ENCODE results near the gene GSTCD.
"Not testable (repeated sequence)": the region's sequence is repeated elsewhere in the genome, so short reads cannot be mapped to it uniquely, and the experiment has no call there.

GSTCD gene, protein sequence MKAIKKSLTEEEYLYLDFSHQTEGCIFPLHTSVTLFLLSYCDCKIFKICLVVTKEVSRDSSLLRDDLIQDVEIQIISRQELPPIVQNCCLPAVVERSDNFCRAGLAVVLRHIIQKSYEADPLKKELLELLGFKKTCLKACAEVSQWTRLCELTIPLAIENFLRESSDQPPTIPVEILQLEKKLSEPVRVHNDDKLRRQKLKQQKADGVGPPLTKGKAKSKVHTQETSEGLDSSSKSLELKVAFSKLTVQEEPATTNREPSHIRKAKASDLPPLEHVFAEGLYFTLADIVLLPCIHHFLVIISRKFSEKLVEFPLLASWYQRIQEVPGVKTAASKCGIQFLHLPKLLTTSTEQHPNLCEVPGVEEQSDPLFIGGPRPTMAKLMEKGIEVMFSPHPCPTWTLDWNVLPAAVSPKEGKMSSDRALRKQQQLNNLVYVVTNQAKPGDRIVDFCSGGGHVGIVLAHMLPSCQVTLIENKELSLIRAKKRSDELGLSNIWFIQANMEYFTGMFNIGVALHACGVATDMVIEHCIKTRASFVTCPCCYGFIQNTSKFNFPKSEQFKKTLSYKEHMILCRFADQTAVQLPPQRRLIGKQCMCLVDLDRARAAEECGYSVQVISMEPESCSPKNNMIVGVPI

GRCh38 chr4:105708181-105709080, at the start of gene GSTCD, which contains the start of gene INTS12:
Gene GSTCD (plus strand): TSS chr4:105708784. CDS start chr4:105717614, 8,830 bp downstream.
Gene INTS12 (minus strand): TSS chr4:105708689. CDS start chr4:105700005, 8,684 bp downstream.
- DNase-seq (ENCODE audit: low read depth in 2 of 2): peak; percentile 70 to 81

GRCh38 chr4:105659190-105659589, 49.4 kb upstream of the GSTCD start:
- DNase-seq (ENCODE audit: low read depth in 2 of 2): no peak

GRCh38 chr4:105661028-105661427, 47.6 kb upstream of the GSTCD start:
- no peak for DNase-seq (ENCODE audit: low read depth in 2 of 2)

GRCh38 chr4:105662935-105663675, 45.5 kb upstream of the GSTCD start:
- no peak for DNase-seq (ENCODE audit: low read depth in 2 of 2)

DNA sequence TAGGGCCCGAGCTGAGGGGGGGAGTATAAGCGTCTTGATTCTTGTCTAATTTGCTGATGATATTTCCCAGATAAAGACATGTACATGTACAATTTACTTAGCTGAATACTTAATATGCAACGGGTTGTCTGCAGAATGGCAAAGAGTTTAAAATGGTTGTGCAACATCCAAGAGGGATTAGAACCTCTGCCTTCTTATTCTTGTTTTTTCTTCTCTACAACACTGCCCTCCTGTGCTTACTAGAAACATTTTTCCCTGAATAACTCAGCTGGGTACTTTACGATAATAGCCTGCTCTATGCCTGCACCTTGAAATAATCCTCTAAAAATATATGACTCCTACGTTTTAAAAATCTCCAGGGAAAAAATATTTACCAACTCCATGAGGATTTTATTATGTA, 41.9 kb upstream of the GSTCD start:
- DNase-seq (ENCODE audit: low read depth in 2 of 2): no peak

GRCh38 chr4:105670684-105671083, 37.9 kb upstream of the GSTCD start:
- DNase-seq (ENCODE audit: low read depth in 2 of 2): no peak

DNA sequence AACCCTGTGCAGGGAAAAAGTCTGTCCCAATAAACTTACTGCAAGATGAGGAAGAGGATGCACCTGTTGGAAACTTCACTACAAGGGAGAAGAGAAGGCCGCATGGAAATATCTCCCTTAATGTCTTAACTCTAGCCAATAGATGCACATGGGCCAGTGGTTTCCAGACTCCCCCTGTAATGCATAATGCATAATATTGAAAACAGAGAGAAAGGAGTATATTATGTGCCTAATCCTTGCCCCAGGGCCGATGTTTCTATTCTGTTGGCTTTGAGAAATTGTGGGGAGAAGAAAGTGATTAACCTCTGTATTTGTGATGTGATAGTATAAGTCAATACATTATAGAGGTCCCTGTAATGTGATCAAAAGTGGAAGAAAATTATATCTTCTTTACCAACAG, 37.3 kb upstream of the GSTCD start:
- no peak for DNase-seq (ENCODE audit: low read depth in 2 of 2)

DNA sequence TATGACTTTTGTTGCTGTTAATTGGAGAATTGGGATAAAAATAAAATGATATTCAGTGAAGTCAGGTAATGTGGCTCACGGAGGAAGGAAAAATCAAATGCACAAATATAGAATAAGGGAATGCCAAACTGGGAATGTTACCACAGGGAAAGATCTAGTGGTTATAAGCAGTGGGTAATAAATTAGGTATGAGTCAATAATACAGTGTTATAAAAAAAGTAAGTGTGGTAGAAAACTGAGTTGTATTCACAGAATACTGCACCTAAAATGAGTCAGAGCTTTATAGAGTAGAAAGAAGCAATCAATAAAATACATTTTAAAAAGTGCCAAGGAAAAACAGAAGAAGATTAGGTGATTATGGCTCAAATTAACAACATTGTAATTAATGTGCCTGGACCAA, 34.6 kb upstream of the GSTCD start:
- DNase-seq (ENCODE audit: low read depth in 2 of 2): no peak

DNA sequence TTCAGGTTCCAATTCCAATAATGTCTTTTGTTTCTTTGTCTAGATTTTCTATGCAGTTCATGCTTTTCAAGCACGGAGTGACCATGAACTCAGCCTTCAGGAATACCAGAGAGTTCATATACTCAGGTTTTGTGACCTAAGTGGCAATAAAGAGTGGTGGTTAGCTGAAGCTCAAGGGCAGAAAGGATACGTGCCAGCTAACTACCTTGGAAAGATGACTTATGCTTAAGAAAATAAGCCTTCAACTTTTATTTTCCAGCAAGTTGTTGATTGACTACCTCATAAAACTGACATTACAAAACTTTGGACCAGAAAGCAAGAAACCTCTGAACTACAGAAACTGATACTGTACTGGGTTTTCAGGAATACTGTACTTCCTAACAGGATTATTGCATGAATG, 30.9 kb upstream of the GSTCD start:
- DNase-seq (ENCODE audit: low read depth in 2 of 2): no peak

DNA sequence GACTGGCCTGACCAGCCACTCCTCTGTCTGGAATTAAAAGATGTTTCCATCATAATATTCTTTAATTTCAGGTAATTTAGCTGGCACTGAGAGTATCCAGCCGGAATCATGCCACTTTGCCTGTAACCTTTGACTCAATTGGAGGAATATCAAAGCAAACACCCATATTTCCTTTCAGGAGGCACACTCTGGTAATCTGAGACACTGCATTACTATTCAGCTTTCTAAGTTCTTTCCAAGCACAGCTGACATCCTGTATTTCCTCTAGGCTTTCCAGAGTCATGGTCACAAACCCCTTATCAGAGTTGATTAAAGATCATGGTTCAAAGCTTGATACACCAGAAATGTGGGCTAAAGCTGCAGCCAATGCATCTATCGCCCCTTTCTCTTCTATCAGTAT, 29.4 kb upstream of the GSTCD start:
- DNase-seq (ENCODE audit: low read depth in 2 of 2): no peak

DNA sequence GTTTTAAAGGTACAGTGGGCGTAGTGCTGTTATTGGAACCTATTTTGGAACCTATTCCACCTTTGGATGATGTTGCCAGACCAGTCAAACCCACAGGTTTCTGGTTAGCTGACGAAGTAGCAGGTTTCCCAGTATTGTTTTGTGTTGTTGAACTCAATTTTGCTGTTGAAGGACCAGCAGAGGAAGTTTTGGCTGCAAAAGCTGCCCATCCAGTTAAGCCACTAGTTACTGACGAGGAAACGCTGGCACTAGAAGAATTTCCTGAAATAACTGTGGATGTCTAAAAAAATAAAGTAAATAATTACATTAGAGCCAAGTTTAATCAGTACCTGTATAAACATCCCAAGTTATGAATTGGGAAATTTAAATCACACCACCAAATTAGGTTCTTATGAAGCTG, 25.5 kb upstream of the GSTCD start:
- DNase-seq (ENCODE audit: low read depth in 2 of 2): no peak

DNA sequence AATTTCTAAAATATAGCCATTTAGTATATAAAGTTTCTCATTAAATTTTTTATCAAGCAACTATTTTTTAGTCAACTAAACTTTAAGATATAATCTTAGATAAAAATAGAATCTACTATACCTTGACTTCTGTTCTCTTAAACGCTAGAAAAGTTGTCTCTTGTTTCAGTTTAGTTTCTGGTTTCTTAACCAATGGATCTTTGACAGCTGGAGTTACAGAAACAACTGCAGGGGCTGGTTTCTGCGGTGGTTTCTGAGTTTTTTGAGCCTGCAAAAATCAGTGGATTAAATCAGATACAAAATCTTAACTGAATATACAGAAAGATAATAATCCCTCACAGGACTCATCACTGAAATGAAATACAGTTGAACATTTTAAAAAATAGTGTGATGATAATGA, 22.0 kb upstream of the GSTCD start:
- no peak for DNase-seq (ENCODE audit: low read depth in 2 of 2)

GRCh38 chr4:105694812-105695211, 13.8 kb upstream of the GSTCD start:
- DNase-seq (ENCODE audit: low read depth in 2 of 2): not testable (repeated sequence)

- not testable (repeated sequence) for DNase-seq (ENCODE audit: low read depth in 2 of 2)
Measured at GRCh38 chr4:105695832-105696231, 12.8 kb upstream of the GSTCD start.

DNA sequence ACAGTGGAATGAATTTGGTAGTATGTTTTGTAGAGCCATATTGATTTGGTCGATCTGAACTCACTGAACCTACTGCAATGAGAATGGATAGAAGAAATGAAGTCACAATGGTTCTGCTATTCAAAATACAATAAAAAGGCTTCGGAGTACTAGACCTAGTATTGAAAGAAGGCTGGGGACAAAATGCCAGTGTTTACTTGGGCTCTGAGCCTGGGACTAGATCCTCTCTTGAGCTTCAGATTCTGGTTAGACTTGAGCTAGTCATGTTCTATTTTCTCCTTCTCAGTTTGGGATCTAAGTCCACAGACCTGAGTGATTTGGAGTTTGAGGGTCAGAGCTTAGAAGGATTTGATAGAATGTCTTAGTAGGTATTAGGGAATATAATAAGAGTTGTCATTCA, 10.0 kb upstream of the GSTCD start:
- no peak for DNase-seq (ENCODE audit: low read depth in 2 of 2)

GRCh38 chr4:105707782-105708180, 803 bp upstream of the GSTCD start:
- DNase-seq (ENCODE audit: low read depth in 2 of 2): no peak

DNA sequence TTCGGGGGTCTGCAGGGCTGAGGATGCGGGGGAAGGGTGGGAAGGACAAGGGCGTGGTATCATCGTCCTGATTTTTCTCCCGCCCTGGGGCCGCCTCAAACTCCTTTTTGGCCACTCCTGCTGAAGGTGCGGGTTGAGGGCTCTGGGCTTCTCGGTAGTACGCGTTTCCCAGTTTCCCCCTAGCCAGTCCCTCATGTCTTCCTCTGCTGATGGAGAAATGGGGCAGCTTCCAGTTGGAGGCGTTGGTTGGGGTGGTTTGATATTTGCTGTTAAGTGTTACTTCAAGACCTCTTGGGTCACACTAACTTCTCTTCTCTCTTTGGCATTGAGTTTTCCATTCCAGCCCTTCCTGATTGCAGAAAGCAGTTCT, 482 bp downstream of the GSTCD start:
- no peak for DNase-seq (ENCODE audit: low read depth in 2 of 2)

GRCh38 chr4:105710012-105710600, 1.5 kb downstream of the GSTCD start:
- no peak for DNase-seq (ENCODE audit: low read depth in 2 of 2)

DNA sequence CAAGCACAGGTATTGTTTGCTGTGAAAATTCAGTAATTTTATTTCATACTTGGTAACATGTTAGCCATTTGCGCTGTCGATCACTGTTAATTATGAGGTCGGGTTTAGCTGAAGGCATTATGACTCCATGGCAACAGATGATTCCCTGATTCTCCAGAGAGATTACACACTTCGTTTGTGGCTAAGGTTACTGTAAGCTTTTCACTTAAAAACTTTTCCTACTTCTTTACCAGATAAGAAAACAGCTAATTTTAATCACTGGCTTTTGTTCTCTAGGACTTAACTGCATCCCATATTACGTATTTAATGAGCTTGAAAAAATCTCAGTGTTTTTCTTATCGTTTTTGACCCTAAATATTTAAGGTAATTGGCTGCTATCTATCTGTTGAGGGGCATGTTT, 2.1 kb downstream of the GSTCD start:
- DNase-seq (ENCODE audit: low read depth in 2 of 2): no peak

DNA sequence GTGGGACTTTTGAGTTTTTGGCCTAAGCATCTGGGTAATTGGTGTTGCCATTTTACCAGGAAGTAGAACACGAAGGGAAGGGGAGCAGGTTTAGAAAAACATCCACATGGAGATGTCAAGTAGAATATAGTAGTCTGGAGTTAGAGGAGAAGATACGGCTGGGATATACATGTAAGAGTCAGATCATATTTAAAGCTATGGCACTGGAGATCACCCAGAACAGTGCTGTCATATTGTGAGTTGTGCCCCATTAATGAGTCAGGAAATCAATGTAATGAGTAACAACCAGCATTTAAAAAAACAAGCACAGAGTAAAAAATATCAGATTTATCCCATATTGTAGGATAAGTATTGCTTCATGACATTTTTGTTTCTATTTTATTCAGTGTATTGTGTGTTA, 4.2 kb downstream of the GSTCD start:
- no peak for DNase-seq (ENCODE audit: low read depth in 2 of 2)

DNA sequence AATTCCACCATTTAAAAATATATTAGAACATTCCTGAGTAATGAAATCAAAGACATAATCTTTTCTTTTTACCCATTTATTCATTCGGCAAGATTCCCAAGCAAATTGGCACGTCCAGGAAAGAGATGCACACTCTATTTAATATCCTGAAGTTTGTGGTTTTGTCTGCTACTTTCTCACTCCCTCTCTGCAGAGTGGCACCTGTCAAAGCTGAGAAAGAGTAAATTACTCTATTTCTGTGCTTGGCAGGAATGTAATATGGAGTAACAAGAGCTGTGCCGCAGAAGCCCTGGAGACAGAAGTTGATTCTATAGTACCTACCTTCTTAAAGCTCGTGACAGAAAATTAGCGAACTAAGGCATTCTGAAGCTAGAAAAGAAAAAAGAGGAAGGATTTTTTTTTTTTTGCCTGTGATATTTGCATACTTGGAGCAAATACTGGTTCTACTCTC, 5.5 kb downstream of the GSTCD start:
- no peak for DNase-seq (ENCODE audit: low read depth in 2 of 2)
